Measurements from ENCODE around the gene FADS6. TPM values are rescaled to one million over a fixed set of nuclear protein-coding genes. Genes with fewer than 3 reads are reported as not detected.

FADS6 gene
- total and polyA plus RNA-seq, 2 of the 13 experiments (the other 11 are each of a cell fraction or from before 2014, with no cell fraction given), result 0.11 TPM

DNA sequence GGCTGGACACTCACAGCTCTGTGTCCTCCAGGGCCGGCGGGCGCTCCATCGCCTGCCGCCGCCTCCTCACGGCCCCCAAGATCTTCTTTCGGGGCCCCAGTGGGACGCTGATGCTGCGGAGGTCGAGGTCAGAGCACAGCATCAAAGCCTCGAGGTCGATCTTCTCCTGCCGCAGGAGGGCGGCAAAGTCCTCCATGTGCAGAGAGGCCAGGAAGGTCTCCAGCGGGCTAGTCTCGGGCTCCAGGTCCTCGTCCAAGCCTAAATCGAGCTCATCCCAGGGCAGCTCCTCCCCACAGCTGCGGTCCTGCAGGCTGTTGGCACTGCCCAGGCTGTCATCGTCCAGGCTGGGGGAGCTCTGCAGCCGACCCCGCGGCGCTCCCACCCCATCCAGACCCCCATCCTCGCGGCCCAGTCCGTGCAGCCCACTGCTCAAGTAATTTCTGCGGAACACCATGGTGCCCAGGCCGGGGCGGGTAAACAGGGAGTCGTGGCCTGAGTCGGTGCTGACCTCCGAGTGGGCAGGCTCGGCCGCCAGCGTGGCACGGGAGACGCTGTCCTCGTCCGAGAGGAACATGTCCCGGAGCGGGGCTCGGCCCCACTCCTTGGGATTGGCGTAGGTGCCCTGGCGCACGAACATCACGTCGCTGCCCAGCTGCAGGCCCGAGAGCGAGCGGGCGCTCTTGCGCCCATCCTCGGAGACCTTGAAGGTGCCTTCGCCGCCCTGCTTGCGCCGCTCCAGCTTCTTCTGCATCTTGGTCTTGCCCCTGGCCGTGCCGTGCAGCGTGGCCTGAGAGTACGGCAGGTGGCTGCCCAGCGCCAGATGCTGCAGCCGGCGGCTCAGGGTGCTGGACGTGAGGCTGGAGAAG lies 26.2 kb upstream of the FADS6 start (continued):
- no peak for TF ChIP-seq SALL2 (CRISPR knock-in tag; IDR thresholded peaks at IDR 0.05)
- TF ChIP-seq SP5 (CRISPR knock-in tag; IDR thresholded peaks at IDR 0.05; ENCODE audit: borderline replicate concordance, low read depth), result no peak
- no peak for TF ChIP-seq CBX5 (CRISPR knock-in tag; IDR thresholded peaks at IDR 0.05; ENCODE audit: borderline replicate concordance)
- no peak for TF ChIP-seq ZNF557 (CRISPR knock-in tag; IDR thresholded peaks at IDR 0.05)
- no peak for TF ChIP-seq ZNF703 (CRISPR knock-in tag; IDR thresholded peaks at IDR 0.05; ENCODE audit: borderline replicate concordance)
- TF ChIP-seq KLF12 (CRISPR knock-in tag; IDR thresholded peaks at IDR 0.05; ENCODE audit: borderline replicate concordance), result no peak
- no peak for TF ChIP-seq YY1 (IDR thresholded peaks at IDR 0.05; ENCODE audit: insufficient read depth, insufficient replicate concordance, low read depth, low read length)
- no peak for TF ChIP-seq SCMH1 (CRISPR knock-in tag; IDR thresholded peaks at IDR 0.05; ENCODE audit: borderline replicate concordance)
- no peak for TF ChIP-seq JUN (CRISPR knock-in tag; IDR thresholded peaks at IDR 0.05)
- TF ChIP-seq CHCHD3 (CRISPR knock-in tag; IDR thresholded peaks at IDR 0.05), result no peak
- TF ChIP-seq FOXO1 (CRISPR knock-in tag; IDR thresholded peaks at IDR 0.05), result 0 out of 2 replicates have a peak, but pooled peaks have one; percentile 14
- no peak for TF ChIP-seq FOSL1 (CRISPR knock-in tag; IDR thresholded peaks at IDR 0.05; ENCODE audit: borderline replicate concordance)
- peak; percentile 46 for TF ChIP-seq HNRNPLL (IDR thresholded peaks at IDR 0.05; ENCODE audit: low read depth, low read length, poor library complexity, severe bottlenecking)
- TF ChIP-seq KDM1A (CRISPR knock-in tag; IDR thresholded peaks at IDR 0.05), result no peak
- TF ChIP-seq ZNF484 (CRISPR knock-in tag; IDR thresholded peaks at IDR 0.05; ENCODE audit: borderline replicate concordance, low read depth), result no peak
- TF ChIP-seq GATAD2A (CRISPR knock-in tag; IDR thresholded peaks at IDR 0.05), result peak; percentile 13; the same call in 1 of the 2 replicates
- TF ChIP-seq ZNF883 (CRISPR knock-in tag; IDR thresholded peaks at IDR 0.05; ENCODE audit: not compliant biosample characterization), result peak; percentile 68
- TF ChIP-seq SALL1 (CRISPR knock-in tag; IDR thresholded peaks at IDR 0.05), result 0 out of 2 replicates have a peak, but pooled peaks have one; percentile 26
- no peak for TF ChIP-seq MXD3 (CRISPR knock-in tag; IDR thresholded peaks at IDR 0.05)
- no peak for TF ChIP-seq ZNF777 (CRISPR knock-in tag; IDR thresholded peaks at IDR 0.05)
- TF ChIP-seq RARA (CRISPR knock-in tag; IDR thresholded peaks at IDR 0.05), result 0 out of 2 replicates have a peak, but pooled peaks have one; percentile 40
- 0 out of 2 replicates have a peak, but pooled peaks have one; percentile 44 for TF ChIP-seq SP4 (CRISPR knock-in tag; IDR thresholded peaks at IDR 0.05)
- no peak for TF ChIP-seq ZNF644 (CRISPR knock-in tag; IDR thresholded peaks at IDR 0.05; ENCODE audit: low read depth)
- TF ChIP-seq ZNF431 (CRISPR knock-in tag; IDR thresholded peaks at IDR 0.05; ENCODE audit: borderline replicate concordance, low read depth), result no peak
- TF ChIP-seq, protein P1, sequence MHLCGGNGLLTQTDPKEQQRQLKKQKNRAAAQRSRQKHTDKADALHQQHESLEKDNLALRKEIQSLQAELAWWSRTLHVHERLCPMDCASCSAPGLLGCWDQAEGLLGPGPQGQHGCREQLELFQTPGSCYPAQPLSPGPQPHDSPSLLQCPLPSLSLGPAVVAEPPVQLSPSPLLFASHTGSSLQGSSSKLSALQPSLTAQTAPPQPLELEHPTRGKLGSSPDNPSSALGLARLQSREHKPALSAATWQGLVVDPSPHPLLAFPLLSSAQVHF (CRISPR knock-in tag; IDR thresholded peaks at IDR 0.05), result no peak
- no peak for TF ChIP-seq SP140L (CRISPR knock-in tag; IDR thresholded peaks at IDR 0.05; ENCODE audit: borderline replicate concordance)
- no peak for TF ChIP-seq RAD51 (IDR thresholded peaks at IDR 0.05; ENCODE audit: borderline replicate concordance)
- no peak for TF ChIP-seq HOXA7 (CRISPR knock-in tag; IDR thresholded peaks at IDR 0.05)
- peak; percentile 41; the same call in 1 of the 2 replicates for TF ChIP-seq BCL3 (CRISPR knock-in tag; IDR thresholded peaks at IDR 0.05)
- TF ChIP-seq MEIS1 (CRISPR knock-in tag; IDR thresholded peaks at IDR 0.05; ENCODE audit: borderline replicate concordance), result no peak
